ENCODE results near the gene EML4.
"Not testable (repeated sequence)": the region's sequence is repeated elsewhere in the genome, so short reads cannot be mapped to it uniquely, and the experiment has no call there.

The EML4 gene

DNA sequence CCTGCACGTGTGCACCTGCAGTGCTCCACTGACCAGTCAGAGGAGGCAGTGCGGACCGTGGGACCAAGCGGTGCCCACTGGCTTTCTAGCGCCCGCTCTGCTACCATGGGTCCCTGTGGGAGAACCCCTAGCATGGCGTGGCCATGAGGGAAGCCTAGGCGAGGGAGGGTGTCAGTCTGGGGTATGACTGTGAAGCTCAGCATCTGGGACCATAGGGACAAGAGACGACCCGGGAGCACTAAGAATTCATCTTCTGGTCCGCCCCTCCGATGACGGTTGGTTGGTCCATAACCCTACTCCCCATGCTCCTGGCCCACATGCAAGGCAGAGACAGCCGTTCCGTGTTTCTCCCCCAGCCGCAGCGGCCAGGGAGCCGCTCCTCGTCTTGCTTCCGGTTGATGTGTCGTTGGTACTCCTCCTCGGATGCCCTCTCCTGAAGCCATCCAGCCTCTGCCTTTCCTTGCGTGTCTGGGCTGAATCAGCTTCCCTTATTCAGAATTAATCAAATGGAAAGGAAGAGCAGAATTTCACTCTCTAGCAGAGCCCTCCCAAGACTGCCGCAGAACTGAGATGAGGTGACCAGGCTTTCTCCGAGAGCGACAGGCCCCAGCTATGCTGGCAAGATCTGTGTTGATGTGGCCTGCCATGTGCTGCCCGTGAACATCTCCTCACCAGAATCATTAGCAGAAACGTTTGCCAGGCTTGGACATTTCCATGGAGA lies 168.9 kb downstream of the EML4 start:
- no peak for DNase-seq

DNA sequence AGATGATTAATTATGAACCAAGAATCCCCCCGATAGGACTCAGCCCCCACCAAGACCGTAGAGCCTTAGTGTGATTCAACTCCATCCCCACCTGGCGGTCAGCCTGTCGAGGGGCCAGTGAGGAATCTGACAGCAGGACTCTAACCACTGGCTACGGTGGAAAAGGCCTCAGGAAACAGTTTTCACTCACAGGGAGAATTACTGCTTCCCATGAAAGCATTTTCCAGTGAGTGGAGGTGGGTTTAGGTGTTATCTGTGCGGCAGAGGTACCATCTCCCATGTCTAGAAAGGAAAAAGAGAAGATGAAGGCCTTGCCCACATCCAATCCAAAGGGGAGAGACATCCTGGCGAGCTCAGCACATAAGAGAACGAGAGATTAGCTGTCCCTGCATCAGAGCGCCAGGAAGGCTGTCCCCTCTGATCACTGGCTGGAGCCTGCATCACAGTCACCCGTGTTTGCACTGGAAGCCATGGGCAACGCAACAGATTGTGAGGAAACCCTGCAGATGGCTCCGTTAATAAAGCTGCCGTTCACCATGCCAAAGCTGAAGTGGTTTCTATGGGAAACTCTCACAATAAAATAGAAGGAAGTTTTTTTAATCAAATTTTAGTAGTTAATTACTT lies 169.5 kb downstream of the EML4 start:
- DNase-seq, result no peak

DNA sequence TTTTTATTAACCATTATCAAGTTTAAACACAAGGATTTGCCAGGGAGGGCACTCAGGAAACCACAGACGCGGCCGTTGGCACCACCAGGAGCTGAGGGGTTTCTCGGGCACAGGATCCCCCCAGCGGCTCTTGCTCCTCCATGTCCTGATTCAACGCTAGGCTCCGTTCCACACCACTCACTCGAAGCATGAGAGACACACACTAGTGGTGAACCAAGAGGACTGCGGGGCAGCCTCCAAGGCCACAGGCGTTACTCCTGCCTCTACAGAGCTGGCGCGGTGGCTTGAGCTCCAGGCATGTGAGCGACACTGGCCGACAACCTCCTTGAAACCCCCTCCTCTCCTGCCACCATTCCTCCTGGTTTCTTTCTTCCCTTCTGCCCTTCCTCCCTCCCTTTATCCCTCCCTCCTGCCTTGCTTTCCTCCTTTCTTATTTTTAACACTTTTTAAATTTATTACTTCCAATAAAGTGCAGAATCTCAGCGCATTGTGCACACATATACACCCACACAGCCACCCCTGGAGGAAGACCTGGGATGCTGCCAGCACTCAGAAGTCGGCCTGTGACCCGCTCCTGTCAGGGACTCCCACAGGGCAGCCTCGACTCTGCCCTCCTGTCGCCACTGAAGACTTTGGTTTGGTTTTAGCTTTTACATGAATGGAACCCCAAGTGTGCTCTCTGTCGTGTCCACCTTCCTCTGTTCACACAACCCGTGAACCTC lies 170.2 kb downstream of the EML4 start:
- DNase-seq, result no peak

DNA sequence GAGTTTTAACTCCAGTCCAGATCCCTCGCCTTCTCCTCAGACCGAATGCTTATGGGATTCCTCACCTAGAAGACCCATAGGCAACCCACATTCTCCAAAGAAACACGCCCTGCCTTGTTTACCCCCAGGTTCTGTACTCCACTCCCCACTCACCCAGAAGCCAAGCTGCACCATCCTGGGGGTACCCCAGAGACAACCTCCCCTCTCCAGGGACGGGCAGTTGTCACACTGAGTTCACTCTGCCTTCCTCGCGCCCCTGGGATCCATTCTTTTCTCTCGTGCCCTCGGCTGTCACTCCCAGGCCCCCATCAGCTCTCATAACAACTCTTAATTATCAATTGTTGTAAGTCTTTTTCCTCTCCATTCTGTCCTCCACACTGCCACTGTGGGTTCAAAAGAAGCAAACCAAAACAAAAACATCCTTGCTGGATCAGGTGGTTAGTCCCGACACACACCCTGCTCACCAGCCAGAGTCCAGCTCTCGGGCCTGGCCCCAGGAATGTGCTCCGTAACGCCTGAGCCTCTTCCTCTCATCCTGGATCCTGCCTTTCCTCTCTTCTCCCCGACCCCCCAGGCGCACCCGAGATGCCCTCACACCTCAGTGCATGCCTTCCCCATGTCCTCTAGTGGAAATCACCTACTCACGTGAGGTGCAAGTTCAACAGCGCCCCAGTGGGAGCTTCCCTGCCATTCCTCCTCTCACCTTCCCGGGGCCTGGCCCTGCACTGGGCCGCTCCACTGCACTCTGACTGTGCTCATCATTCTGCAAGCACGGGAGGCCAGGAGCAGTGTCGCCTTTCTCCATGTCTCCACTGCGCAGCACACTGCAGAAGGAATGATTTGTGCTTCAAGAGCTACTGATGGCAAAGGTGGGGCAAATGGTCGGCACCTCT lies 171.1 kb downstream of the EML4 start:
- DNase-seq, result no peak

DNA sequence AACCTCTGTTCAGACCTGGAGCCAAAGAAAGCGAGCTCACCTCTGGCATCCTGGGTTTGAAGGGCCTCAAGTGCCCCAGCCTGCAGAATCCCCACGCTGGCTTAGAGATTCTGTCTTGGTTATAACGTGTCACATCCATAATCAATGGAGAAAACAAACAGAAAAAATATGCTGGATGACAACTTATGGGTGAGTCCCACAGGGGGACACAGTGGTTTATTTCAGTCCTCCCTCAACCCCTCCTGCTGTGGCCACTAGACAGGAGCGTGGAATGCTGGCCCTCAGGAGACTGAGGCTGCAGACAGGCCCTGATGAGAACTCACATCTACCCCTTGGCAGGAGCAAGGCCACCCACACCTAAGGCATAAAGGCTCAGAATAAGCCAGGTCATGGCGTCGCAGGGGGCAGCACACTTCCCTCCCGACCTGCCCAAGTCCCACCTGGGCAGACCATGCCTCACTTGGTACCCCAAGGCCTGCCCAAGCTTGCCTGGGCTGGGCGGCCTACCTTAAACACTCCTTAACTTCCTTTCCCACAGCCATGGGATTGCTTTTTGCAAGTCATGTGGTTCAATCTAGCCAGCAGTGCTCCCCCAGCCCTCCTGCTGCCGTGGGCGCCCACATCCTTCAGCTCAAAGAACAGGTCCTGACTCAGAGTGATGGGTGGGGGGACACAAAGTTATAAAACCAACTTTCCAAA lies 171.9 kb downstream of the EML4 start:
- no peak for DNase-seq

DNA sequence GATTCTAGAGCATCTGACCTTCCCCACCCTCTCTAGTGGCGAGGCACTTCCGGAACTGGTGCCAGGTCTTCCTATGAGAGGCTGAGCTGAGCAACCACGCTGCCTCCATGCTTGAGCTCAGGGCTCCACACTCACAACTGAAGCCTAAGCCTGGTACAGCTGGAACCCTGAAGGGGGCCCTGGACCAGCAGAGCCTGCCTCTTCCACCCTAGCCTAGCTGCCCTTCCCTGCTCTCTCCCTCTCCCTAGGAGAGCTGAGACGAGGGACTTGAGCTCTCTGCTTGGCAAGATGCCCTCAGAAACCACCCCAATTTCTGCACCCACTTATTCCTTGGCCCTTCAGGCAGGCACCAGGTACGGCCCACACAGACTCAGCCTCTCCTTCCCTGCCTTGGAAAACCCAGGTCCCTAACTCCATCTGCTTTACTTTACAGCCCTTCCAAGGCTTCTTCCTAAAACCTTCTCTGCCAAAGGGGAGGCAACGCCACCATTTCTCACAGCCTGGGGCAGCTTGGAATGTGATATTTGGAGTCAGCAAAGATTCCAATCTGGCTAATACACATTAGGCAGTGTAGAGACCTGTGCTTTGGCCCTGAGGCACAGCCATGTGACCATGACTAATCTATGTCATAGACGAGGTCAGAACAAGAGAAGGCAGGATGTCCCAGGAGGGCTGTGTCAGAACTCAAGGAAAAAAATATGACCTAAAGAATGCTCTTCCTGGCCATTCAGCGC lies 173.1 kb downstream of the EML4 start:
- DNase-seq, result no peak

DNA sequence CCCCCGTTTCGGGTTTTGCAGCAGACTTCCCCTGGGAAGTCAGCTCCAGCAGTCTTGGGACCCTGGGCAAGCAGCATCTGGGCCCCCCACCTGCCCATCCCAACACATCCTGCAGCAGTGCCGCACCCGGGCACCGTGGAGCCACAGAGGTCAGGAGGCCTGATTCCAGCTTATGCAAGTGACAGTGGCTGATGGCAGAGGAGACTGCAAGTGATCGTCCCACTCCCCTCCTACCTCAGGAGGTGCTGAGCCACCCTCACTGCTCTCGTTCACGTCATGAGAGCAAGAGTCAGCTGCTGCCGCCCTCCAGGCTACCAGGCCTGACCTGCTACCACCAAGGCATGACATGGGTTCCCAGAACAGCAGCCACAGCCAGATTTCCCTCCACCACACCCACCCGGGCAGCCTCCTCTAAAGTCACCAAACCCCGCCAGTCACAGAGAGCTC lies 173.7 kb downstream of the EML4 start:
- no peak for DNase-seq

DNA sequence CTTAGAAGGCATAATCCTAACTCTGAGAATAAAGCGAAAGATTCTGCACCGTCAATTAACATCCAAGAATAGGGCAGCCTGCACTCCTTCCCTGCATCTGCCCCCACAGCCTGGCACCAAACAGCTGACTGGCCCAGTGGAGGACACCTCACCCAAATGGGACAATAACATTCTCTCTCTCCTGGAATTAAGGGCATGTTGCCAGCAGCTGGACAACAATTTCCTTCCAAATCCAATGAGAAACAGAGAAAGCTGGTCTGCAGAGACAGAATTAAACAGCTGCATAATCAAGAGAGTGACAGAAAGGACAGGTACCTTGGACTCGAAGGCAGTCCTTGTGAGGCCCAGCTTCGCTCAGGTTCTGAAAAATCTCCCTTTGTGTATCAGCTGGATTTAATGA lies 176.8 kb downstream of the EML4 start:
- no peak for DNase-seq

DNA sequence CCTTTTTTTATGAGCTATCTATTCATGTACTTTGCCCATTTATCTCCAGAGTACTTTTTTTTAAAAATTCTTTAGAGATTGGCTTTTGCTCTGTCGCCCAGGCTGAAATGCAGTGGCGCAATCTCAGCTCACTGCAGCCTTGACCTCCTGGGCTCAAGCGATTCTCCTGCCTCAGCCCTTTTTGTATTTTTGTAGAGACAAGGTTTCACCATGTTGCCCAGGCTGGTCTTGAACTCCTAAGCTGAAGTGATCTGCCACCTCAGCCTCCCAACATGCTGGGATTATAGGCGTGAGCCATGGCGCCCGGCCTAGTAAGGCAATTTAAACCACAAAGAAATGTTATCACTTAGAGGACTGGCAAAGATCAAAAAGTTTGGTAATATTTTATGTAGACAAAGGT lies 177.7 kb downstream of the EML4 start:
- DNase-seq, result not testable (repeated sequence)

DNA sequence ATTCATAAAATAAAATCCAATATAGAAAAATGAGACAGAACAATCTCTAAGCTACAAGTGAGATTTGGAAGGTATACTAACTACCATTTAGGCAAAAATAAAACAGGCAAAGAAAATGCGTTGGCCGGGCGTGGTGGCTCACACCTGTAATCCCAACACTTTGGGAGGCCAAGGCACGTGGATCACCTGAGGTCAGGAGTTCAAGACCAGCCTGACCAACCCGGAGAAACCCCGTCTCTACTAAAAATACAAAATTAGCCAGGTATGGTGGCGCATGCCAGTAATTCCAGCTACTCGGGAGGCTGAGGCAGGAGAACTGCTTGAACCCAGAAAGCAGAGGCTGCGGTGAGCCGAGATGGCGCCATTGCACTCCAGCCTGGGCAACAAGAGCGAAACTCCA lies 178.4 kb downstream of the EML4 start:
- not testable (repeated sequence) for DNase-seq

DNA sequence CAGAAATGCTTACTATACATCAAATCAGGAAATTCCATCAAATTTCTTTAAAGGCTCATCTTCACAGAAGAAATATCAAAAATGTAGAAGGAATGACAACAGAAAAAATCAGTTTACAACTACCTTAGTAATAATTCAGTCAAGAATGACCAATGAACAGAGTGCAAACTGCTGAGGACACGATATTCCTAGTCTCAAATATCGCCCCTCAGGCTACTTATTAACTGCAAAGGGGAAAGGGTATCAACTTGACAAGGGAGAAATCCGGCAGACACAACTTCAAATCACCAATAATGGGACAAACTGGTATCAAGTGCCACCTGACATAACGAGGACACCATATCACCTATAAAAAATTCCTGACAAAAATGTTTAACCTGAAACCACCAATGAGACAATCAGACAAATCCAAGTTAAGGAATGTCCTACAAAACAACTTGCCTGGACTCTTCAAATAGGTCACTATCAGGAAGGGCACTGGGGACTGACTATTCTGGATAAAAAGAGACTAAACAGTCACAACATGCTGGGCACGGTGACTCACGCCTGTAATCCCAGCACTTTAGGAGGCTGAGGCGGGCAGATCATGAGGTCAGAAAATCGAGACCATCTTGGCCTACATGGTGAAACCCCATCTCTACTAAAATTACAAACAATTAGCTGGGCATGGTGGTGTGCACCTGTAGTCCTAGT lies 179.1 kb downstream of the EML4 start:
- DNase-seq, result no peak

DNA sequence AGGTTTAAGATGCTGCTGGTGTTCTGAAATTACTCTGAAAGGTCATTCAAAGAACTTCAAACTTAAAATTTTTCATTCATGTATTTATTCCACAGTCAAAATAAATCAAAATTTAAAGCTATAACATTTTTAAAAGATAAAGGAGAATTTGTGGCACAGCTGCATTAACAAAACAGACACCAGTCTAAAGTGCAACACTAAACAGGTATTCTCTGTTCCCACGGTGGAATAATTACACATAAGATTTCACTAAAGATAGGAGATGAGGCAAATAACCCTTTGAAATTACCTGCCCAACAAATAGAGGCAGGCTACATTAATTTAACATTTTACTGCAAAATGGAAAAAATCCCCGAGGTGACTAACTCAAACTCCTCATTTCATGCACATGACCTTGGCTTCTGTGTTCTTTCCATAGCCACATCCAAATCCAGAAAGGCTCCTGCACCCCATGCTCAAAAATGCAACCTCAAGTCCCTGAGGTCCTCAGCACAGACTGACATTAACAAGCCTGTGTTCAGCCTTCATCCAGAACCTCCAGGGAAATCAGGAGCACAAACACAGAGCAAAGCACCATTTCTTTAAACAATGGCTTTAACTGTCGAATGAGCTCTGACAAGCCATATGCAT lies 181.4 kb downstream of the EML4 start:
- no peak for DNase-seq

DNA sequence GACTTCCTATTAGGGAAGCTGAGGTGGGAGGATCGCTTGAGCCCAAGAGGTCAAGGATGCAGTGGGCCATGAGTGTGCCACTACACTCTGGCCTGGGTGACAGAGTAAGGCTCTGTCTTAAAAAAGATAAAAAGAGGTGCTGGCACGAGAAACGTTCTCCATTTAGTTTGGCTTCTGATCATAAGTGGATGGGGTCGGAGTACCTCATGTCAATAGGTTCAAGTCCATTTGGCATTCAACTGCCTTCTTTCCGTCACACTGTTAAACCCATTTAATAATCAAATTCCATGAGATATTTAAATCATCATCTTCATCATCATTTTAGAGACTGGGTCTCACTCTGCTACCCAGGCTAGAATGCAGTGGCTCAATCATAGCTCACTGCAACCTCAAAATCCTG lies 182.7 kb downstream of the EML4 start:
- DNase-seq, result no peak

DNA sequence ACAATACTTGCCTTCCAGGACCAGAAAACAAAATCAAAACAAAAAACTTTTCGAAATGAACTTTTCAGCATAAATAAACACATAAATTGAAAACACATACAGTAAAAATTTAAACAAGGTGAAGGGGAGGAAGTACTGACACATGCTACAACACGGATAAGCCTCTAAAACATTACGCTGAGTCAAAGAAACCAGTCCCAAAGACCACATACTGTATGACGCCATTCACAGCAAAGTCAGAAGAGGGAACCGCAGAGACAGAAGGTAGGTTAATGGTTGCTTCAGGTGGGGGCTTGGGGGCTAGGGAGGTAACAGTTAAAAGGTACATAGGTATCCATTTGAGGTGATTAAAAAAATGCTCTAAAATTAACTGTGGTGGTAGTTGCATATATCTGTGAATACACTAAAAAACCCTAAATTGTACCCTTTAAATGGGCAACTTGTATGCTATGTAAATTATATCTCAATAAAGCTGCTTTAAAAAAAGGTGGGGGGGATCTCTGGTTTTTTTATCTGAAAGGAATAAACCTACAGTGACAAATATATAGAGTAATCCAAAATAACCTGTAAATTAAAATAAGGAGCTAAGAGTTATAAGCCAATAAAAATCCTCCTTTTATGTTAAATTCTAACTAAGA lies 184.8 kb downstream of the EML4 start:
- no peak for DNase-seq

DNA sequence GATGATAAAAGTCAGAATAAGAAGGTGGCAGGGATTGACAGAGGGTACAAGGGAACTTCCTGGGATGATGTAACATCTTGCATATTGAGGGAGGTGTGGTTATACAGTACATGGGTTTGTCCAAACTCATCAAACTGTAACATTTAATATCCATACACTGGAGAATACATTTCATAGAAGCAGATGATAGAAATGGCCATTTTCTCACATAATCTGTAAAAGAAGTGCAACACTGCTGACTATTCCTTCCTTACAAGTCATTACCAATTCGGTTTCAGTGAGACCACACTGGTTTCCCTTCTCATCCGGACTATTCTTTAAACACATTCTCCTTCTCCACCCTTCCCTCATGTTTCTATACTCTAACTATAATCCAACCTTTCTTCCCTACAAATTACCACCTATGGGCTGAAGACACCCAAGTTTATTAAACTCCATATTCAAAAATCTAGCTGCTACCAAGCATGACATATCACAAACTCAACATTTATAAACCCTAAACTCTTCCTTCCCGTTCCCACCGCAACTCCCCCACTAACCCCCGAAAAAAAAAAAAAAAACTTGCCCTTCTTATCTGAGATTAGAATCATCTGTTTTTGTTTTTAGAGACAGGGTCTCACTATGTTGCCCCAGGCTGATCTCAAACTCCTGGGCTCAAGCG lies 190.3 kb downstream of the EML4 start:
- no peak for DNase-seq

DNA sequence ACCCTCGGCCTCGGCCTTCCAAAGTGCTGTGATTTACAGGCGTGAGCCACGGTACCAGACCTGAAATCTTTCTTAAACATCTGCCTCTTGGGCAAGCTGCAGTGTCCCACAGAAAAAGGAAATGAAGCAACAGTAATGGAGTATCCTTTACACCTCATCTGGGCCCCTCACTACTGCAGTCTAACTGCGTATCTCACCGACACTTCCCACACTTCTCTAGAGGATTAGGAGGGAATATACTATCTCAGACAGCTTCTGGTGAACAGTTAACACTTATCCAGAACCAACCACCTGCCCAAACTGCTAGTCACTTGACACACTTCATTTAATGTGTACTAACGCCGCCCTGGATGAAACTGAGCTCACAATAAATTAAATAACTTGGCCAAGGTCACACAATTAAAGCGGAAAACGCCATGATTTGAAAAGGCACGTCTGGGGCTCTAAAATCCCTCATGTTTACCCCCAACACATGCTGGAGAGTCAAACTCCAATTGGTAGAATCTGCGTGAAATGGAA lies 190.9 kb downstream of the EML4 start:
- peak; percentile 64 for DNase-seq

DNA sequence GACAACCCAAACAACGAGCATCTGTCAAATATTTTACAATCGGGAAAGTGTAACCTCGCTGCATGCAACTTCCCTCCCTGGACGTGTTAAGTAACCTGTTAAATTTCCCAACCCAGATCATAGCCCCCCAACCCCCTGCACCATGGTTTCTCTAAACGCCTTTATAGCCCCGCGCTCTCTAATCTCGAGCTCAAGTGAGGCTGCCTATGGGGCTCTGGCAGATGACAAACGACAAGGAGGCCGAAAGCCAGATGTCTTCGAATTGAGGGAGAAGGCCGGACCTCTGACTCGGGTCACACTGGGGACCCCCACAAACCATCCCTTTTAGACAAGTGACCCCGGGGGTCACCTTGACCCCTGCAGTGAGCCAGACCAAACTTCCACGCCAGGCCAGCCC lies 191.3 kb downstream of the EML4 start:
- no peak for DNase-seq

DNA sequence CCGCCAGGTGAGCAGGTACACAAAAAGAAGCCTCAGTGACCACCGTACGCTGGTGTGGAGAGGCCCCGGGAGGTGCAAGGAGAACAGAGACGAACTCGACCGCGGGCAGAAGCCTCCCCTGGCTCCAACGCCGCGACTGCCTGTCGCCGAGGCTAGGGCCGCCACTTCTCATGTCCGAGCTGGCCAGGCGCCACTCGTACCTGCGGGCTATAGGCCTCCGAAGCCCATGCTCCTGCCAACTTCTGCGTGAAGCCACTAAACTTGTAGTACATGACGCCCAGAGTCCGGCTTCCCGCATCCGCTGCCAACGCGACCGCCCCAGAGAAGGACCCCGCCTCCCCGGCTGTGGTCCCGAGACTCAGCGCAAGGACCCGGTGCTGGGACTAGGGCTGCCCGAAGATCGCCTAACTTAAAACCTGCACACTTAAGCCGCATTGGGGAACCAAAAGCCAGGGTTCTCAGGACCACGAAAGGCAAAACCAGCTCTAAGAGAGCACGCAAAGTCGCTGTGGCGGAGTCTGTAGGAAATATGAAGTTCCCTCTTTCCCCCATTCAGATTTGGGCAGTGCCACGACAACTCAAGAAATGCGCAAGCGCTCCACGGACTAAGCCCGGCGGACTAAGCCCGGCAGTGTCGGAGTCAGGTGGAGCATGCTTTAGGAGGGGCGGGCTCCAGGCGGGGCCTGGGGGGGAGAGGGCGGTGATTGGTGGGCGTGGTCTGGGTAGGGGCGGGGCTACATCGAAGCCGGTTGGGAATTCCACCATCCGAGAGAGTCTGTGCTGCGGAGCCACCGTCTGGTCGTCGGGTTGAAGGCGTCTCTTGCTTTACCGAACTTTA lies 192.0 kb downstream of the EML4 start, which contains the start of gene COX7A2L:
Gene COX7A2L (minus strand): TSS at position 328 of the 838 bp plus-strand sequence. CDS start 56 bp downstream, at position 272.
- DNase-seq, result peak; percentile 97

Data from activated CD8-positive, alpha-beta memory T cell treated with anti-CD3 and anti-CD28 coated beads for 24 hours (primary cell).